GM12878 (cell line): ENCODE data around the gene LYL1. TPM values are rescaled to one million over a fixed set of nuclear protein-coding genes. Genes with fewer than 3 reads are reported as not detected.

Source experiments
- ATAC-seq: fragments of 200-7000 bp; cut with Tn5 transposase; 3 replicates; pipeline ENCODE4 v1.9.1; 2020; ENCODE audit warnings: mild to moderate bottlenecking, moderate library complexity
- BruUV-seq: library from RNA; stranded (reverse); fragments of 400-500 nt; replicated peaks from 2 replicates; lab custom pipeline; 2021; lab: Mats Ljungman, UMichigan
- CTCF ChIA-PET: fragments of 300-600 bp; sonication (Branson Sonifier 250); formaldehyde crosslinking; extraction: SDS; loops from one replicate; lab custom pipeline; 2021; ENCODE audit warnings: inconsistent platforms; lab: Yijun Ruan, JAX
- POLR2A ChIA-PET: fragments of 350-600 bp; formaldehyde crosslinking; extraction: SDS; loops from one replicate; lab custom pipeline; 2021; ENCODE audit warnings: inconsistent platforms; lab: Charles Lee
- RAD21 ChIA-PET: fragments of 300-600 bp; sonication (Branson Sonifier 250); formaldehyde crosslinking; loops from one replicate; lab custom pipeline; 2023; ENCODE audit warnings: antibody characterized with exemption; ENCODE audit not compliant: unreplicated experiment; lab: Charles Lee
- SMC1A ChIA-PET: fragments of 300-600 bp; sonication (Branson Sonifier 250); formaldehyde crosslinking; loops from one replicate; lab custom pipeline; 2023; ENCODE audit not compliant: unreplicated experiment, uncharacterized antibody; lab: Charles Lee
- DNase-seq: peaks from one replicate; pipeline ENCODE4 v3.0.0-alpha.2; 2011; ENCODE audit warnings: low read depth, low spot score
- FAIRE-seq: peaks from 3 replicates; lab custom pipeline; 2011; peaks lifted over from hg19 to GRCh38; lab: Jason Lieb, UNC
- H2AFZ ChIP-seq: 2 replicates; pipeline ENCODE4 v1.6.0; 2011; ENCODE audit warnings: low read depth, low read length, control low read depth; ENCODE audit not compliant: control insufficient read depth
- H3K27ac ChIP-seq: 2 replicates; pipeline ENCODE4 v1.5.1; 2011; ENCODE audit warnings: control low read depth; ENCODE audit not compliant: control insufficient read depth, insufficient read depth
- H3K27me3 ChIP-seq, 2 experiments: replicated peaks in 1 of 2; 2 replicates each; pipeline versions ENCODE4 v1.6.0 to v1.6.1; 2011; ENCODE audit warnings: low read length in 1 of 2; ENCODE audit not compliant: control insufficient read depth in 2 of 2, insufficient read depth in 2 of 2
- H3K36me3 ChIP-seq, 2 experiments: 2 replicates each; pipeline ENCODE4 v1.5.1; 2011; ENCODE audit warnings: low read length in 1 of 2; ENCODE audit not compliant: control insufficient read depth in 2 of 2, insufficient read depth in 2 of 2
- H3K4me1 ChIP-seq: 2 replicates; pipeline ENCODE4 v1.6.1; 2011; ENCODE audit warnings: mild to moderate bottlenecking, low read length, moderate library complexity, mixed read lengths; ENCODE audit not compliant: control insufficient read depth, insufficient read depth
- H3K4me2 ChIP-seq: 2 replicates; pipeline ENCODE4 v1.6.0; 2011; ENCODE audit warnings: control low read depth; ENCODE audit not compliant: control insufficient read depth, insufficient read depth
- H3K4me3 ChIP-seq: fragments of 200-600 bp; sonication (generic); 2 replicates; pipeline ENCODE4 v1.5.1; 2016
- H3K79me2 ChIP-seq: 2 replicates; pipeline ENCODE4 v1.6.0; 2011; ENCODE audit warnings: low read length; ENCODE audit not compliant: control insufficient read depth, insufficient read depth
- H3K9ac ChIP-seq: 2 replicates; pipeline ENCODE4 v1.8.0; 2011; ENCODE audit warnings: low read length, control low read depth, mixed read lengths; ENCODE audit not compliant: control insufficient read depth, insufficient read depth
- H3K9me3 ChIP-seq: replicated peaks from 3 replicates; pipeline ENCODE4 v1.5.1; 2011; ENCODE audit warnings: mild to moderate bottlenecking, low read length; ENCODE audit not compliant: control insufficient read depth, insufficient read depth
- H4K20me1 ChIP-seq: 2 replicates; pipeline ENCODE4 v1.6.0; 2011; ENCODE audit not compliant: control insufficient read depth, insufficient read depth
- BCL11A ChIP-seq: IDR thresholded peaks from 2 replicates; pipeline ENCODE4 v1.6.1; 2011; ENCODE audit warnings: low read depth, low read length
- BRCA1 ChIP-seq: IDR thresholded peaks from 2 replicates; pipeline ENCODE4 v1.6.1; 2011; ENCODE audit warnings: low read depth, low read length, improper control_type of control experiment
- CREM ChIP-seq: IDR thresholded peaks from 2 replicates; pipeline ENCODE4 v1.6.1; 2014; ENCODE audit warnings: antibody characterized with exemption, low read depth
- CTCF ChIP-seq, 3 experiments: IDR thresholded peaks in 2 of 3; conservative IDR thresholded peaks in 1 of 3; 2 replicates each; pipeline ENCODE4 v1.5.1; 2011; ENCODE audit warnings: low read depth in 3 of 3, low read length in 3 of 3, mild to moderate bottlenecking in 3 of 3, control low read depth in 2 of 3, moderate library complexity in 2 of 3, inconsistent platforms in 1 of 3, mixed read lengths in 1 of 3; ENCODE audit not compliant: control insufficient read depth in 2 of 3, insufficient read depth in 1 of 3; ENCODE audit errors: extremely low read depth in 1 of 3
- GABPA ChIP-seq: IDR thresholded peaks from 2 replicates; pipeline ENCODE4 v1.6.1; 2014; ENCODE audit warnings: antibody characterized with exemption, low read depth, mild to moderate bottlenecking, inconsistent platforms
- NFXL1 ChIP-seq: fragments of 450-650 bp; IDR thresholded peaks from 2 replicates; pipeline ENCODE4 v1.6.1; 2017; ENCODE audit warnings: antibody characterized with exemption, mild to moderate bottlenecking, borderline replicate concordance
- NR2C1 ChIP-seq: fragments of 450-650 bp; IDR thresholded peaks from 2 replicates; pipeline ENCODE4 v1.6.1; 2017; ENCODE audit warnings: antibody characterized with exemption, mild to moderate bottlenecking, moderate library complexity
- RELA ChIP-seq: fragments of 450-650 bp; IDR thresholded peaks from 2 replicates; pipeline ENCODE4 v1.8.0; 2014; ENCODE audit warnings: borderline replicate concordance; ENCODE audit not compliant: partially characterized antibody
- SIX5 ChIP-seq: IDR thresholded peaks from 2 replicates; pipeline ENCODE4 v1.6.1; 2011; ENCODE audit warnings: mild to moderate bottlenecking, low read depth, low read length, moderate library complexity; ENCODE audit not compliant: severe bottlenecking
- SP1 ChIP-seq: IDR thresholded peaks from one replicate; pipeline ENCODE4 v1.6.1; 2011; ENCODE audit warnings: low read depth, low read length
- STAT1 ChIP-seq: fragments of 450-650 bp; conservative IDR thresholded peaks from 2 replicates; pipeline ENCODE4 v1.6.1; 2014; ENCODE audit warnings: antibody characterized with exemption, mild to moderate bottlenecking
- ZBED1 ChIP-seq: IDR thresholded peaks from 2 replicates; pipeline ENCODE4 v1.6.1; 2016; ENCODE audit warnings: borderline replicate concordance
- ZNF592 ChIP-seq: fragments of 450-650 bp; IDR thresholded peaks from 2 replicates; pipeline ENCODE4 v1.6.1; 2017; ENCODE audit warnings: mild to moderate bottlenecking, moderate library complexity
- WGBS: methylation state at CpG from one replicate; pipeline ENCODE4 v1.1.6; 2016; ENCODE audit warnings: low lambda C conversion rate; ENCODE audit not compliant: insufficient replicate concordance, insufficient coverage; ENCODE audit errors: missing lambda C conversion rate; 5-methylcytosine and 5-hydroxymethylcytosine counted together
- in situ Hi-C: fragments of 300-500 bp; cut with MboI; formaldehyde crosslinking; loops from 9 replicates; pipeline ENCODE4 v1.14.3; 2018; ENCODE audit warnings: mixed read lengths
- intact Hi-C: fragments of 100-400 bp; cut with micrococcal nuclease; formaldehyde crosslinking; loops from one replicate; pipeline ENCODE4 v1.14.2; 2022; ENCODE audit not compliant: unreplicated experiment
- polyA plus RNA-seq, 11 experiments: library from polyadenylated mRNA; depleted of rRNA in 4 of 11; unstranded in 6 of 11; stranded (reverse) in 5 of 11; fragments of >200 nt; fragmentation: Nextera tagmentation in 4 of 11; fragmentation: Illumina TruSeq in 1 of 11; extraction: Ambion mirVana in 4 of 11; extraction: Trizol in 1 of 11; gene quantifications; 1 replicate in 1 of 11; 2 replicates in 10 of 11; pipeline versions ENCODE4 v1.2.1 to v1.2.3, GENCODE V29; 2011 to 2016; ENCODE audit warnings: inconsistent platforms in 2 of 11, missing spikeins in 2 of 11, low read depth in 1 of 11
- total RNA-seq, 4 experiments: library from RNA; depleted of rRNA in 3 of 4; stranded (reverse); fragments of >200 nt in 3 of 4; fragmentation: Illumina TruSeq in 1 of 4; extraction: Trizol in 1 of 4; gene quantifications; 2 replicates each; pipeline versions ENCODE4 v1.2.1 to v1.2.3, GENCODE V29; 2013 to 2021
- TF ChIP-seq, protein P1 (sequence below): fragments of 150-350 bp; IDR thresholded peaks from 2 replicates; pipeline ENCODE4 v1.6.1; 2014; ENCODE audit warnings: mild to moderate bottlenecking, low read depth, low read length
- TF ChIP-seq, protein P2 (sequence below): fragments of 450-650 bp; formaldehyde crosslinking; IDR thresholded peaks from 2 replicates; pipeline ENCODE4 v1.4.0; 2022; ENCODE audit warnings: mild to moderate bottlenecking, moderate library complexity

The LYL1 gene
- total and polyA plus RNA-seq, 10 of the 15 experiments (the other 5 are each of a cell fraction or from before 2014, with no cell fraction given) = 0.10 to 34.8 (median 4.4) TPM

DNA sequence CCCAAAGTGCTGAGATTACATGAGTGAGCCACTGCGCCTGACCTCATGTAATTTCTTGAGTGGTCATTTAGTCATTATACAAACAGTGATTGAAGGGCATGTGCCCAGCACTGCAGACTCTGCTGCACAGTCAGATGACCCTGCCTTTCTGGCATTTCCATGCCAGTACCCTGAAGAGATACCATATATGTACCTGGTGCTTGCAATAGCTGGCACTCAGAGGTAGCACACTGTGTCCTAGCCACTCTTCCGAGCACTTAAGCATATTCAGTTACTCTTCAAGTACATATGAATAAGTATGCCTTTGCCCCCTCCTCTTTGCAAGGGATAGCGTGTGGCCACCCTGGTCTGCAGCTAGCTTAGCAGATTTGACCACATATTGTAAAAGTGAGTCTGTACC lies 32.0 kb upstream of the LYL1 start:
- intact Hi-C loops = no loop called here
- ATAC-seq = no peak
- Histone ChIP-seq H2AFZ (no peak overlapping the region), H3K4me3 (no peak overlapping the region), H3K79me2 (peaks cover 2% of the 10 kb centered on the region), H3K27me3 (no peaks in the 10 kb centered on the region), H3K4me2 (no peak overlapping the region), H3K4me1 (no peaks in the 10 kb centered on the region), H4K20me1 (no peaks in the 10 kb centered on the region; the same call in 1 of the 2 replicates), H3K9me3 (no peaks in the 10 kb centered on the region), H3K36me3 (peaks cover 11 to 32% of the 10 kb centered on the region in 2 experiments), H3K27ac (no peak overlapping the region), H3K9ac (no peak overlapping the region)
- WGBS = 96% methylated on average over 3 of the region's 3 CpGs
- in situ Hi-C loops = no loop called here
- POLR2A ChIA-PET = no interaction called here
- RAD21 ChIA-PET = no interaction called here
- CTCF ChIA-PET = interaction anchor here (0.6 kb wide), 1 partner anchor 100 kb away, joined by 3 read pairs; no protein-coding TSS in a partner anchor
- no TSS peak for BruUV-seq
- no peak for DNase-seq
- no peak for FAIRE-seq
- SMC1A ChIA-PET = no interaction called here
- TF ChIP-seq SIX5 (no peak), SP1 (no peak), GABPA (no peak), CTCF (IDR thresholded peaks at IDR 0.05 in 2 of 3, conservative IDR thresholded peaks at IDR 0.05 in 1 of 3; ENCODE audit: control insufficient read depth in 2 of 3, extremely low read depth in 1 of 3, insufficient read depth in 1 of 3, low read depth in 3 of 3, low read length in 3 of 3) (no peak), RELA (no peak), BCL11A (no peak), CREM (no peak), ZNF592 (no peak), ZBED1 (no peak), NR2C1 (no peak), BRCA1 (no peak), STAT1 (no peak), NFXL1 (no peak)
- TF ChIP-seq, protein P1, sequence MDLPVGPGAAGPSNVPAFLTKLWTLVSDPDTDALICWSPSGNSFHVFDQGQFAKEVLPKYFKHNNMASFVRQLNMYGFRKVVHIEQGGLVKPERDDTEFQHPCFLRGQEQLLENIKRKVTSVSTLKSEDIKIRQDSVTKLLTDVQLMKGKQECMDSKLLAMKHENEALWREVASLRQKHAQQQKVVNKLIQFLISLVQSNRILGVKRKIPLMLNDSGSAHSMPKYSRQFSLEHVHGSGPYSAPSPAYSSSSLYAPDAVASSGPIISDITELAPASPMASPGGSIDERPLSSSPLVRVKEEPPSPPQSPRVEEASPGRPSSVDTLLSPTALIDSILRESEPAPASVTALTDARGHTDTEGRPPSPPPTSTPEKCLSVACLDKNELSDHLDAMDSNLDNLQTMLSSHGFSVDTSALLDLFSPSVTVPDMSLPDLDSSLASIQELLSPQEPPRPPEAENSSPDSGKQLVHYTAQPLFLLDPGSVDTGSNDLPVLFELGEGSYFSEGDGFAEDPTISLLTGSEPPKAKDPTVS = no peak
- TF ChIP-seq, protein P2, sequence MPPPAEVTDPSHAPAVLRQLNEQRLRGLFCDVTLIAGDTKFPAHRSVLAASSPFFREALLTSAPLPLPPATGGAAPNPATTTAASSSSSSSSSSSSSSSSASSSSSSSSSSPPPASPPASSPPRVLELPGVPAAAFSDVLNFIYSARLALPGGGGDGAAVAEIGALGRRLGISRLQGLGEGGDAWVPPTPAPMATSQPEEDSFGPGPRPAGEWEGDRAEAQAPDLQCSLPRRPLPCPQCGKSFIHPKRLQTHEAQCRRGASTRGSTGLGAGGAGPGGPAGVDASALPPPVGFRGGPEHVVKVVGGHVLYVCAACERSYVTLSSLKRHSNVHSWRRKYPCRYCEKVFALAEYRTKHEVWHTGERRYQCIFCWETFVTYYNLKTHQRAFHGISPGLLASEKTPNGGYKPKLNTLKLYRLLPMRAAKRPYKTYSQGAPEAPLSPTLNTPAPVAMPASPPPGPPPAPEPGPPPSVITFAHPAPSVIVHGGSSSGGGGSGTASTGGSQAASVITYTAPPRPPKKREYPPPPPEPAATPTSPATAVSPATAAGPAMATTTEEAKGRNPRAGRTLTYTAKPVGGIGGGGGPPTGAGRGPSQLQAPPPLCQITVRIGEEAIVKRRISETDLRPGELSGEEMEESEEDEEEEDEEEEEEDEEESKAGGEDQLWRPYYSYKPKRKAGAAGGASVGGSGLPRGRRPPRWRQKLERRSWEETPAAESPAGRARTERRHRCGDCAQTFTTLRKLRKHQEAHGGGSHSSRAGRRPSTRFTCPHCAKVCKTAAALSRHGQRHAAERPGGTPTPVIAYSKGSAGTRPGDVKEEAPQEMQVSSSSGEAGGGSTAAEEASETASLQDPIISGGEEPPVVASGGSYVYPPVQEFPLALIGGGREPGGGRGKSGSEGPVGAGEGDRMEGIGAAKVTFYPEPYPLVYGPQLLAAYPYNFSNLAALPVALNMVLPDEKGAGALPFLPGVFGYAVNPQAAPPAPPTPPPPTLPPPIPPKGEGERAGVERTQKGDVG (CRISPR knock-in tag) = no peak
